22Rv1 (cell line): ENCODE results near the gene TAF1D.

Experiments used
- CTCF ChIP-seq: fragments of 450-650 bp; IDR thresholded peaks from 2 replicates; pipeline ENCODE4 v1.5.1; 2017; ENCODE audit warnings: mild to moderate bottlenecking
- ZFX ChIP-seq: fragments of 450-650 bp; IDR thresholded peaks from 2 replicates; pipeline ENCODE4 v1.6.1; 2017; ENCODE audit warnings: antibody characterized with exemption, borderline replicate concordance

GRCh38 chr11:93718057-93718563 is 23.2 kb downstream of the TAF1D start:
- no peak for TF ChIP-seq CTCF
- no peak for TF ChIP-seq ZFX
